GM12878 (cell line): ENCODE data around the gene RPL35A. TPM values are rescaled to one million over a fixed set of nuclear protein-coding genes. Genes with fewer than 3 reads are reported as not detected.

Experiments
- ATAC-seq: fragments of 200-7000 bp; cut with Tn5 transposase; 3 replicates; pipeline ENCODE4 v1.9.1; 2020; ENCODE audit warnings: mild to moderate bottlenecking, moderate library complexity
- BruUV-seq: library from RNA; stranded (reverse); fragments of 400-500 nt; replicated peaks from 2 replicates; lab custom pipeline; 2021; lab: Mats Ljungman, UMichigan
- CTCF ChIA-PET: fragments of 300-600 bp; sonication (Branson Sonifier 250); formaldehyde crosslinking; extraction: SDS; loops from one replicate; lab custom pipeline; 2021; ENCODE audit warnings: inconsistent platforms; lab: Yijun Ruan, JAX
- POLR2A ChIA-PET: fragments of 350-600 bp; formaldehyde crosslinking; extraction: SDS; loops from one replicate; lab custom pipeline; 2021; ENCODE audit warnings: inconsistent platforms; lab: Charles Lee
- RAD21 ChIA-PET: fragments of 300-600 bp; sonication (Branson Sonifier 250); formaldehyde crosslinking; loops from one replicate; lab custom pipeline; 2023; ENCODE audit warnings: antibody characterized with exemption; ENCODE audit not compliant: unreplicated experiment; lab: Charles Lee
- SMC1A ChIA-PET: fragments of 300-600 bp; sonication (Branson Sonifier 250); formaldehyde crosslinking; loops from one replicate; lab custom pipeline; 2023; ENCODE audit not compliant: unreplicated experiment, uncharacterized antibody; lab: Charles Lee
- DNase-seq: peaks from one replicate; pipeline ENCODE4 v3.0.0-alpha.2; 2011; ENCODE audit warnings: low read depth, low spot score
- FAIRE-seq: peaks from 3 replicates; lab custom pipeline; 2011; peaks lifted over from hg19 to GRCh38; lab: Jason Lieb, UNC
- H2AFZ ChIP-seq: 2 replicates; pipeline ENCODE4 v1.6.0; 2011; ENCODE audit warnings: low read depth, low read length, control low read depth; ENCODE audit not compliant: control insufficient read depth
- H3K27ac ChIP-seq: 2 replicates; pipeline ENCODE4 v1.5.1; 2011; ENCODE audit warnings: control low read depth; ENCODE audit not compliant: control insufficient read depth, insufficient read depth
- H3K27me3 ChIP-seq, 2 experiments: replicated peaks in 1 of 2; 2 replicates each; pipeline versions ENCODE4 v1.6.0 to v1.6.1; 2011; ENCODE audit warnings: low read length in 1 of 2; ENCODE audit not compliant: control insufficient read depth in 2 of 2, insufficient read depth in 2 of 2
- H3K36me3 ChIP-seq, 2 experiments: 2 replicates each; pipeline ENCODE4 v1.5.1; 2011; ENCODE audit warnings: low read length in 1 of 2; ENCODE audit not compliant: control insufficient read depth in 2 of 2, insufficient read depth in 2 of 2
- H3K4me1 ChIP-seq: 2 replicates; pipeline ENCODE4 v1.6.1; 2011; ENCODE audit warnings: mild to moderate bottlenecking, low read length, moderate library complexity, mixed read lengths; ENCODE audit not compliant: control insufficient read depth, insufficient read depth
- H3K4me2 ChIP-seq: 2 replicates; pipeline ENCODE4 v1.6.0; 2011; ENCODE audit warnings: control low read depth; ENCODE audit not compliant: control insufficient read depth, insufficient read depth
- H3K4me3 ChIP-seq: fragments of 200-600 bp; sonication (generic); 2 replicates; pipeline ENCODE4 v1.5.1; 2016
- H3K79me2 ChIP-seq: 2 replicates; pipeline ENCODE4 v1.6.0; 2011; ENCODE audit warnings: low read length; ENCODE audit not compliant: control insufficient read depth, insufficient read depth
- H3K9ac ChIP-seq: 2 replicates; pipeline ENCODE4 v1.8.0; 2011; ENCODE audit warnings: low read length, control low read depth, mixed read lengths; ENCODE audit not compliant: control insufficient read depth, insufficient read depth
- H3K9me3 ChIP-seq: replicated peaks from 3 replicates; pipeline ENCODE4 v1.5.1; 2011; ENCODE audit warnings: mild to moderate bottlenecking, low read length; ENCODE audit not compliant: control insufficient read depth, insufficient read depth
- H4K20me1 ChIP-seq: 2 replicates; pipeline ENCODE4 v1.6.0; 2011; ENCODE audit not compliant: control insufficient read depth, insufficient read depth
- WGBS: methylation state at CpG from one replicate; pipeline ENCODE4 v1.1.6; 2016; ENCODE audit warnings: low lambda C conversion rate; ENCODE audit not compliant: insufficient replicate concordance, insufficient coverage; ENCODE audit errors: missing lambda C conversion rate; 5-methylcytosine and 5-hydroxymethylcytosine counted together
- in situ Hi-C: fragments of 300-500 bp; cut with MboI; formaldehyde crosslinking; loops from 9 replicates; pipeline ENCODE4 v1.14.3; 2018; ENCODE audit warnings: mixed read lengths
- intact Hi-C: fragments of 100-400 bp; cut with micrococcal nuclease; formaldehyde crosslinking; loops from one replicate; pipeline ENCODE4 v1.14.2; 2022; ENCODE audit not compliant: unreplicated experiment
- polyA plus RNA-seq, 11 experiments: library from polyadenylated mRNA; depleted of rRNA in 4 of 11; unstranded in 6 of 11; stranded (reverse) in 5 of 11; fragments of >200 nt; fragmentation: Nextera tagmentation in 4 of 11; fragmentation: Illumina TruSeq in 1 of 11; extraction: Ambion mirVana in 4 of 11; extraction: Trizol in 1 of 11; gene quantifications; 1 replicate in 1 of 11; 2 replicates in 10 of 11; pipeline versions ENCODE4 v1.2.1 to v1.2.3, GENCODE V29; 2011 to 2016; ENCODE audit warnings: inconsistent platforms in 2 of 11, missing spikeins in 2 of 11, low read depth in 1 of 11
- total RNA-seq, 4 experiments: library from RNA; depleted of rRNA in 3 of 4; stranded (reverse); fragments of >200 nt in 3 of 4; fragmentation: Illumina TruSeq in 1 of 4; extraction: Trizol in 1 of 4; gene quantifications; 2 replicates each; pipeline versions ENCODE4 v1.2.1 to v1.2.3, GENCODE V29; 2013 to 2021
- TF ChIP-seq, protein P1 (sequence below): IDR thresholded peaks from 2 replicates; pipeline ENCODE4 v1.6.1; 2011; ENCODE audit warnings: borderline replicate concordance, low read depth, mild to moderate bottlenecking, moderate library complexity, low read length; ENCODE audit not compliant: insufficient read depth, poor library complexity, severe bottlenecking
- TF ChIP-seq, protein P2 (sequence below): fragments of 450-650 bp; IDR thresholded peaks from 2 replicates; pipeline ENCODE4 v1.6.1; 2017; ENCODE audit warnings: mild to moderate bottlenecking, moderate library complexity

The RPL35A gene
- total and polyA plus RNA-seq, 10 of the 15 experiments (the other 5 are each of a cell fraction or from before 2014, with no cell fraction given), result 774 to 3,144 (median 1,843) TPM

DNA sequence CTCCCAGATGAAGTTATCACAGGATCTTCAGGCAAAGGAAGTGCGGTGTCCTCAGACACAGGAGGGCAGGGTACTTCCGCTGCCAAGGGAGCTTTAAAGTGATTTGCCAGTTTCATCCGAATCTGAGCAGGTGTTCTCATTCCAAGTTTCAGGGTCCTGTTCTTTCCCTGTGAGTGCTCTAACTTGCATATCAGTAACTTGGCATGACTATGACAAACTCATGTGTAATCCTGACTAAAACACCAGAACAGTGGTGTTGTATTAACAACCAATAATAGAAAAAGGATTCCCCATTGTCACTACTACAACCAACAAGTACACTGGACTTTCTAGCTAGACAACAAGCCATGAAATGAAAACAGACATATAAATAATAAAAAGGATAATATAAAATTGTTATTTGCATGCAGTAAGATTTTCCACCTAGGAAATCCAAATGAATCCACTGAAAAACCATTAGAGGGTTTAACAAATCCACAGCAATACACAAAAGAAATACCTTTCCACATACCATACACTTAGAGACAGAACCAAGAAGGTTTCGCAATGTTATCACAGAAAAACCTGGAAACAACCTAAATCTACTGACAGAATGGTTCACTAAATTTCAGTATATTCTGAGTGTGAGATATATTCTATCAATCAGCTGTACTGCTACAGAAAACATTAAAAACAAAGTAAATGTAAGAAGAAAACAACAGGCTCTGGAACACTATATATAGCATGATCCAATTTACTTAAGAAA, 40.9 kb upstream of the RPL35A start:
- intact Hi-C loops (loop anchor here (5.0 kb wide), 1 partner anchor 148 kb away; no protein-coding TSS in a partner anchor), in situ Hi-C loops (no loop called here)
- TF ChIP-seq, protein P1, sequence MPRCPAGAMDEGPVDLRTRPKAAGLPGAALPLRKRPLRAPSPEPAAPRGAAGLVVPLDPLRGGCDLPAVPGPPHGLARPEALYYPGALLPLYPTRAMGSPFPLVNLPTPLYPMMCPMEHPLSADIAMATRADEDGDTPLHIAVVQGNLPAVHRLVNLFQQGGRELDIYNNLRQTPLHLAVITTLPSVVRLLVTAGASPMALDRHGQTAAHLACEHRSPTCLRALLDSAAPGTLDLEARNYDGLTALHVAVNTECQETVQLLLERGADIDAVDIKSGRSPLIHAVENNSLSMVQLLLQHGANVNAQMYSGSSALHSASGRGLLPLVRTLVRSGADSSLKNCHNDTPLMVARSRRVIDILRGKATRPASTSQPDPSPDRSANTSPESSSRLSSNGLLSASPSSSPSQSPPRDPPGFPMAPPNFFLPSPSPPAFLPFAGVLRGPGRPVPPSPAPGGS, result peak; percentile 48
- TF ChIP-seq, protein P2, sequence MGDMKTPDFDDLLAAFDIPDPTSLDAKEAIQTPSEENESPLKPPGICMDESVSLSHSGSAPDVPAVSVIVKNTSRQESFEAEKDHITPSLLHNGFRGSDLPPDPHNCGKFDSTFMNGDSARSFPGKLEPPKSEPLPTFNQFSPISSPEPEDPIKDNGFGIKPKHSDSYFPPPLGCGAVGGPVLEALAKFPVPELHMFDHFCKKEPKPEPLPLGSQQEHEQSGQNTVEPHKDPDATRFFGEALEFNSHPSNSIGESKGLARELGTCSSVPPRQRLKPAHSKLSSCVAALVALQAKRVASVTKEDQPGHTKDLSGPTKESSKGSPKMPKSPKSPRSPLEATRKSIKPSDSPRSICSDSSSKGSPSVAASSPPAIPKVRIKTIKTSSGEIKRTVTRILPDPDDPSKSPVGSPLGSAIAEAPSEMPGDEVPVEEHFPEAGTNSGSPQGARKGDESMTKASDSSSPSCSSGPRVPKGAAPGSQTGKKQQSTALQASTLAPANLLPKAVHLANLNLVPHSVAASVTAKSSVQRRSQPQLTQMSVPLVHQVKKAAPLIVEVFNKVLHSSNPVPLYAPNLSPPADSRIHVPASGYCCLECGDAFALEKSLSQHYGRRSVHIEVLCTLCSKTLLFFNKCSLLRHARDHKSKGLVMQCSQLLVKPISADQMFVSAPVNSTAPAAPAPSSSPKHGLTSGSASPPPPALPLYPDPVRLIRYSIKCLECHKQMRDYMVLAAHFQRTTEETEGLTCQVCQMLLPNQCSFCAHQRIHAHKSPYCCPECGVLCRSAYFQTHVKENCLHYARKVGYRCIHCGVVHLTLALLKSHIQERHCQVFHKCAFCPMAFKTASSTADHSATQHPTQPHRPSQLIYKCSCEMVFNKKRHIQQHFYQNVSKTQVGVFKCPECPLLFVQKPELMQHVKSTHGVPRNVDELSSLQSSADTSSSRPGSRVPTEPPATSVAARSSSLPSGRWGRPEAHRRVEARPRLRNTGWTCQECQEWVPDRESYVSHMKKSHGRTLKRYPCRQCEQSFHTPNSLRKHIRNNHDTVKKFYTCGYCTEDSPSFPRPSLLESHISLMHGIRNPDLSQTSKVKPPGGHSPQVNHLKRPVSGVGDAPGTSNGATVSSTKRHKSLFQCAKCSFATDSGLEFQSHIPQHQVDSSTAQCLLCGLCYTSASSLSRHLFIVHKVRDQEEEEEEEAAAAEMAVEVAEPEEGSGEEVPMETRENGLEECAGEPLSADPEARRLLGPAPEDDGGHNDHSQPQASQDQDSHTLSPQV, result no peak
- Histone ChIP-seq H4K20me1 (no peaks in the 10 kb centered on the region), H3K4me1 (peaks cover 7% of the 10 kb centered on the region; the same call in 1 of the 2 replicates), H3K4me3 (no peak overlapping the region), H3K79me2 (no peaks in the 10 kb centered on the region), H3K4me2 (no peak overlapping the region), H2AFZ (no peak overlapping the region), H3K27ac (no peak overlapping the region), H3K27me3 (no peaks in the 10 kb centered on the region), H3K36me3 (no peaks in the 10 kb centered on the region), H3K9me3 (no peaks in the 10 kb centered on the region), H3K9ac (no peak overlapping the region)
- 97% methylated on average over 4 of the region's 4 CpGs for WGBS
- ATAC-seq (no peak), FAIRE-seq (no peak), DNase-seq (no peak)
- ChIA-PET CTCF (interaction anchor here (0.9 to 2.2 kb wide), 3 partner anchors 11 to 34 kb away, joined by 3 to 7 read pairs (median 3); no protein-coding TSS in a partner anchor), SMC1A (interaction anchor here (0.9 to 1.0 kb wide), 2 partner anchors 28 to 132 kb away, joined by 3 read pairs; no protein-coding TSS in a partner anchor), POLR2A (no interaction called here), RAD21 (no interaction called here)
- no TSS peak for BruUV-seq
